ENCODE results near the gene AOPEP. TPM values are rescaled to one million over a fixed set of nuclear protein-coding genes. Genes with fewer than 3 reads are reported as not detected.

The AOPEP gene
- total RNA-seq, 1 experiment from 2014 or later = 15.0 TPM

DNA sequence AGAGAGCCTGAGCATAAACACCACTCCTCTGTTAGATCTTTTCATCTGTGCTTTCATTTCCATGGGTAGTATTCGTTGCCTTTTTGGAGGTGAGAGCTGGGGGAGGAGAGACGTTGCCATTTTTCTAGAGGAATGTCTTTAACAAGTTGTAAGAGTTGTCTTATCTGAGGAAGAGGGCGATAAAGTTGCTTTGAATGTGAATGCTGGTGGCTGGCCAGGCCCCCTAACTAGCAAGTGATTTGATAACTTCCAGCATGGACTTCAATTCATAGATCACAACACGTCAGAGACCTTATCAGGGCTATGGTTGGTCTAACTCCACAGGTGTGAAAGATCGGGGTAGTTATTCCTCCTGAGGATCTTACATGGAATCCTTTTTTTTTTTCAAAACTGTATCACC lies 30.0 kb upstream of the AOPEP start:
- Histone ChIP-seq H3K27me3 (ENCODE audit: insufficient read depth, low read length) (no peaks in the 10 kb centered on the region), H3K79me2 (ENCODE audit: insufficient read depth, low read length) (no peaks in the 10 kb centered on the region), H2AFZ (ENCODE audit: low read length) (no peak overlapping the region), H3K9me3 (ENCODE audit: control insufficient read depth, low read depth, low read length) (no peaks in the 10 kb centered on the region), H4K5ac (ENCODE audit: insufficient read length, low read depth, low read length) (no peak overlapping the region), H2BK15ac (ENCODE audit: low read depth, low read length) (no peak overlapping the region), H2BK12ac (ENCODE audit: insufficient read length, low read depth, low read length) (no peak overlapping the region), H2BK20ac (ENCODE audit: low read depth, low read length, poor library complexity, severe bottlenecking) (no peak overlapping the region), H3K4me2 (ENCODE audit: insufficient read depth, insufficient read length, low read length) (no peak overlapping the region), H3K18ac (ENCODE audit: insufficient read length, low read depth, low read length) (no peak overlapping the region), H4K8ac (replicated peaks; ENCODE audit: insufficient read length, low read depth, low read length) (no peak overlapping the region), H3K9ac (ENCODE audit: extremely low read depth, insufficient read length, low read length) (no peak overlapping the region), H4K20me1 (ENCODE audit: control insufficient read depth, insufficient read depth, insufficient read length) (peaks cover 2% of the 10 kb centered on the region), H4K91ac (ENCODE audit: insufficient read length, low read depth, low read length) (no peak overlapping the region), H3K4me1 (ENCODE audit: insufficient read depth, low read length) (0 out of 2 replicates have a peak, but pooled peaks cover 2% of the 10 kb centered on the region), H2AK5ac (ENCODE audit: insufficient read length, low read length) (no peak overlapping the region), H3K56ac (ENCODE audit: insufficient read length, low read depth, low read length) (no peak overlapping the region), H3K14ac (ENCODE audit: insufficient read depth, low read length) (no peak overlapping the region), H2BK120ac (ENCODE audit: low read depth, low read length, poor library complexity, severe bottlenecking) (no peak overlapping the region), H3K4ac (ENCODE audit: low read depth, low read length) (no peak overlapping the region), H3K23me2 (ENCODE audit: insufficient read length, low read depth, low read length, poor library complexity, severe bottlenecking) (no peaks in the 10 kb centered on the region), H3K79me1 (ENCODE audit: insufficient read depth, low read depth, low read length, poor library complexity, severe bottlenecking) (no peaks in the 10 kb centered on the region), H3T11ph (ENCODE audit: low read length) (no peak overlapping the region), H3K23ac (ENCODE audit: insufficient read length, low read depth, low read length) (no peak overlapping the region), H3K27ac (ENCODE audit: insufficient read length, low read depth, low read length) (no peak overlapping the region), H2BK5ac (ENCODE audit: insufficient read length, low read length) (no peak overlapping the region)
- TF ChIP-seq, protein P1, sequence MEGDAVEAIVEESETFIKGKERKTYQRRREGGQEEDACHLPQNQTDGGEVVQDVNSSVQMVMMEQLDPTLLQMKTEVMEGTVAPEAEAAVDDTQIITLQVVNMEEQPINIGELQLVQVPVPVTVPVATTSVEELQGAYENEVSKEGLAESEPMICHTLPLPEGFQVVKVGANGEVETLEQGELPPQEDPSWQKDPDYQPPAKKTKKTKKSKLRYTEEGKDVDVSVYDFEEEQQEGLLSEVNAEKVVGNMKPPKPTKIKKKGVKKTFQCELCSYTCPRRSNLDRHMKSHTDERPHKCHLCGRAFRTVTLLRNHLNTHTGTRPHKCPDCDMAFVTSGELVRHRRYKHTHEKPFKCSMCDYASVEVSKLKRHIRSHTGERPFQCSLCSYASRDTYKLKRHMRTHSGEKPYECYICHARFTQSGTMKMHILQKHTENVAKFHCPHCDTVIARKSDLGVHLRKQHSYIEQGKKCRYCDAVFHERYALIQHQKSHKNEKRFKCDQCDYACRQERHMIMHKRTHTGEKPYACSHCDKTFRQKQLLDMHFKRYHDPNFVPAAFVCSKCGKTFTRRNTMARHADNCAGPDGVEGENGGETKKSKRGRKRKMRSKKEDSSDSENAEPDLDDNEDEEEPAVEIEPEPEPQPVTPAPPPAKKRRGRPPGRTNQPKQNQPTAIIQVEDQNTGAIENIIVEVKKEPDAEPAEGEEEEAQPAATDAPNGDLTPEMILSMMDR (conservative IDR thresholded peaks at IDR 0.05) = no peak
- no peak overlapping the region for H3K4me3 Mint-ChIP-seq
- no peak for DNase-seq
- H3K27me3 Mint-ChIP-seq (ENCODE audit: low read depth) = no peaks in the 10 kb centered on the region; the same call in 1 of the 2 replicates
- WGBS (ENCODE audit: extremely low coverage, insufficient read length, low lambda C conversion rate) = no CpG with 5 or more reads among the region's 5 CpGs
- no peaks in the 10 kb centered on the region for H3K9me3 Mint-ChIP-seq
- no peaks in the 10 kb centered on the region; a peak in 1 of 7 replicates for H3K36me3 Mint-ChIP-seq (ENCODE audit: insufficient read depth in 1 of 3, low read depth in 3 of 3)
- H3K27ac Mint-ChIP-seq = peak overlapping the region in 1 of 3 experiments; percentile 4; a peak in 1 of 7 replicates
- H3K4me1 Mint-ChIP-seq = peaks cover 10 to 14% of the 10 kb centered on the region in 2 experiments
